HCT116 (cell line): Measurements from ENCODE around the gene DACH2. TPM values are rescaled to one million over a fixed set of nuclear protein-coding genes. Genes with fewer than 3 reads are reported as not detected.

ENCODE experiments used
- ATAC-seq: fragments of 200-7000 bp; cut with Tn5 transposase; 2 replicates; pipeline ENCODE4 v1.9.1; 2020; ENCODE audit warnings: mild to moderate bottlenecking, moderate library complexity
- BruUV-seq: library from RNA; stranded (reverse); fragments of 400-500 nt; replicated peaks from 2 replicates; lab custom pipeline; 2021; lab: Mats Ljungman, UMichigan
- CTCF ChIA-PET: fragments of 300-600 bp; sonication (Branson Sonifier 250); formaldehyde crosslinking; loops from one replicate; lab custom pipeline; 2021; ENCODE audit warnings: antibody characterized with exemption; lab: Charles Lee
- POLR2A ChIA-PET: fragments of 300-600, 350-600 bp; sonication (Branson Sonifier 250); formaldehyde crosslinking; loops from one replicate; lab custom pipeline; 2021; ENCODE audit warnings: antibody characterized with exemption; lab: Charles Lee
- RAD21 ChIA-PET, 2 experiments: fragments of 300-600 bp; sonication (Branson Sonifier 250); formaldehyde crosslinking; loops; one replicate each; lab custom pipeline; 2023; ENCODE audit warnings: low total read pairs in 2 of 2; ENCODE audit not compliant: uncharacterized antibody in 2 of 2, unreplicated experiment in 2 of 2, low non-redundant PET in 1 of 2; lab: Charles Lee
- DNase-seq: peaks from one replicate; pipeline ENCODE4 v3.0.0-alpha.2; 2010; ENCODE audit warnings: low read depth, low spot score
- H2AFZ ChIP-seq: fragments of 200-600 bp; shearing (Covaris generic), sonication (generic); 2 replicates; pipeline ENCODE4 v1.6.1; 2017; ENCODE audit warnings: low read depth, mixed run types, mixed read lengths, antibody characterized with exemption, low read length; ENCODE audit not compliant: poor library complexity, severe bottlenecking
- H3K27ac ChIP-seq: 2 replicates; pipeline ENCODE4 v1.5.1; 2012; ENCODE audit warnings: low read depth, low read length
- H3K27me3 ChIP-seq: fragments of 200-600 bp; sonication (generic); 2 replicates; pipeline ENCODE4 v1.6.1; 2016; ENCODE audit warnings: mixed run types, low read length, mixed read lengths; ENCODE audit not compliant: insufficient read depth
- H3K36me3 ChIP-seq, 2 experiments: fragments of 200-500 bp in 1 of 2; fragments of 200-600 bp in 1 of 2; sonication (Bioruptor generic) in 1 of 2; sonication (generic) in 1 of 2; 2 replicates each; pipeline versions ENCODE4 v1.5.1 to v1.6.1; 2014 to 2016; ENCODE audit warnings: low read length in 2 of 2, inconsistent platforms in 1 of 2, mixed read lengths in 1 of 2, mixed run types in 1 of 2; ENCODE audit not compliant: insufficient read depth in 2 of 2, control insufficient read depth in 1 of 2
- H3K4me1 ChIP-seq, 2 experiments: fragments of 200-600 bp in 1 of 2; sonication (generic) in 1 of 2; 2 replicates each; pipeline versions ENCODE4 v1.5.1 to v1.6.1; 2012 to 2017; ENCODE audit warnings: low read length in 2 of 2, inconsistent platforms in 1 of 2, mild to moderate bottlenecking in 1 of 2, mixed read lengths in 1 of 2, mixed run types in 1 of 2, moderate library complexity in 1 of 2; ENCODE audit not compliant: insufficient read depth in 2 of 2, control insufficient read depth in 1 of 2
- H3K4me2 ChIP-seq: fragments of 200-600 bp; sonication (generic); 2 replicates; pipeline ENCODE4 v1.6.1; 2017; ENCODE audit warnings: mixed run types, low read length, mixed read lengths
- H3K4me3 ChIP-seq, 2 experiments: fragments of 200-600 bp in 1 of 2; sonication (generic) in 1 of 2; replicated peaks in 1 of 2; 2 replicates each; pipeline ENCODE4 v1.5.1; 2011 to 2016; ENCODE audit warnings: low read length in 2 of 2, control low read depth in 1 of 2, low read depth in 1 of 2, mild to moderate bottlenecking in 1 of 2, mixed read lengths in 1 of 2, mixed run types in 1 of 2
- H3K79me2 ChIP-seq: fragments of 200-600 bp; sonication (generic); 2 replicates; pipeline ENCODE4 v1.6.1; 2017; ENCODE audit warnings: mild to moderate bottlenecking, mixed run types, low read length, moderate library complexity, mixed read lengths; ENCODE audit not compliant: insufficient read depth
- H3K9ac ChIP-seq: fragments of 200-600 bp; sonication (generic); 2 replicates; pipeline ENCODE4 v1.6.1; 2016; ENCODE audit warnings: low read length, mixed read lengths
- H3K9me2 ChIP-seq: fragments of 200-600 bp; sonication (generic), shearing (Covaris generic); 2 replicates; pipeline ENCODE4 v1.6.1; 2017; ENCODE audit warnings: mixed run types, mild to moderate bottlenecking, moderate library complexity; ENCODE audit not compliant: insufficient read depth
- H3K9me3 ChIP-seq, 2 experiments: fragments of 200-500 bp in 1 of 2; fragments of 200-600 bp in 1 of 2; sonication (Bioruptor generic) in 1 of 2; sonication (generic) in 1 of 2; 2 replicates each; pipeline ENCODE4 v1.6.1; 2014 to 2017; ENCODE audit warnings: low read length in 2 of 2, mixed read lengths in 2 of 2, inconsistent platforms in 1 of 2, low read depth in 1 of 2, mild to moderate bottlenecking in 1 of 2, mixed run types in 1 of 2, moderate library complexity in 1 of 2; ENCODE audit not compliant: control insufficient read depth in 1 of 2, insufficient read depth in 1 of 2
- H4K20me1 ChIP-seq: fragments of 200-600 bp; sonication (generic), shearing (Covaris generic); 2 replicates; pipeline ENCODE4 v1.6.1; 2017; ENCODE audit warnings: mixed run types, mild to moderate bottlenecking, moderate library complexity; ENCODE audit not compliant: insufficient read depth
- ATF3 ChIP-seq: IDR thresholded peaks from 2 replicates; pipeline ENCODE4 v1.6.1; 2012
- CBX3 ChIP-seq: IDR thresholded peaks from 2 replicates; pipeline ENCODE4 v1.6.1; 2012; ENCODE audit warnings: low read depth
- EGR1 ChIP-seq: IDR thresholded peaks from 2 replicates; pipeline ENCODE4 v1.6.1; 2012; ENCODE audit warnings: low read depth
- EZH2 ChIP-seq: fragments of 200-600 bp; sonication (generic); IDR thresholded peaks from 2 replicates; pipeline ENCODE4 v1.6.1; 2017; ENCODE audit warnings: antibody characterized with exemption, mixed run types
- EZH2phosphoT487 ChIP-seq: fragments of 200-600 bp; IDR thresholded peaks from 2 replicates; pipeline ENCODE4 v1.6.1; 2018; ENCODE audit warnings: antibody characterized with exemption, borderline replicate concordance
- MAX ChIP-seq: IDR thresholded peaks from 2 replicates; pipeline ENCODE4 v1.6.1; 2012
- POLR2AphosphoS5 ChIP-seq: IDR thresholded peaks from 2 replicates; pipeline ENCODE4 v1.6.1; 2011; ENCODE audit warnings: mild to moderate bottlenecking, low read depth, low read length, moderate library complexity
- SP1 ChIP-seq: IDR thresholded peaks from 2 replicates; pipeline ENCODE4 v1.6.1; 2012; ENCODE audit warnings: low read depth
- TCF7L2 ChIP-seq: IDR thresholded peaks from 2 replicates; pipeline ENCODE4 v1.7.0; 2011; ENCODE audit warnings: borderline replicate concordance, inconsistent platforms; ENCODE audit not compliant: insufficient read depth, insufficient read length; ENCODE audit errors: extremely low read depth
- YY1 ChIP-seq: IDR thresholded peaks from 2 replicates; pipeline ENCODE4 v1.6.1; 2011; ENCODE audit warnings: low read length, low read depth, moderate library complexity, mild to moderate bottlenecking; ENCODE audit not compliant: insufficient replicate concordance; ENCODE audit errors: extremely low read depth
- ZBTB33 ChIP-seq: IDR thresholded peaks from 2 replicates; pipeline ENCODE4 v1.6.1; 2011; ENCODE audit warnings: mild to moderate bottlenecking, low read length, moderate library complexity; ENCODE audit not compliant: insufficient replicate concordance; ENCODE audit errors: extremely low read depth
- ZNF274 ChIP-seq: fragments of 200-500 bp; sonication (Bioruptor generic); IDR thresholded peaks from 2 replicates; pipeline ENCODE4 v1.6.1; 2014; ENCODE audit warnings: mild to moderate bottlenecking, low read depth, low read length, inconsistent platforms
- intact Hi-C: fragments of 100-400 bp; cut with micrococcal nuclease; formaldehyde crosslinking; loops from 2 replicates; pipeline ENCODE4 v1.10.0; 2022
- total RNA-seq: library from RNA; stranded (reverse); gene quantifications from one replicate; pipeline ENCODE4 v1.2.1, GENCODE V29; 2021; ENCODE audit not compliant: unreplicated experiment

The DACH2 gene
- total RNA-seq, 1 experiment from 2014 or later = not detected

GRCh38 chrX:86436116-86436515 lies 287.9 kb downstream of the DACH2 start (continued):
- no peak for TF ChIP-seq ZBTB33
- TF ChIP-seq EZH2phosphoT487 = no peak
- no peak for TF ChIP-seq EGR1
- no peak for TF ChIP-seq SP1
- no peak for TF ChIP-seq POLR2AphosphoS5
- TF ChIP-seq MAX = no peak
- no peak for TF ChIP-seq CBX3
- no peak for TF ChIP-seq YY1
- TF ChIP-seq ZNF274 = no peak
- TF ChIP-seq TCF7L2 = no peak
- no peak for TF ChIP-seq ATF3

GRCh38 chrX:86455495-86455894 lies 307.2 kb downstream of the DACH2 start:
- H3K9ac ChIP-seq = no peak overlapping the region
- no peak overlapping the region for H3K4me2 ChIP-seq
- H4K20me1 ChIP-seq = no peaks in the 10 kb centered on the region
- ChIA-PET CTCF (no interaction called here), RAD21 (no interaction called here), POLR2A (no interaction called here)
- BruUV-seq = no TSS peak
- no peak for DNase-seq
- no peaks in the 10 kb centered on the region for H3K79me2 ChIP-seq
- H3K9me2 ChIP-seq = no peaks in the 10 kb centered on the region
- intact Hi-C loops = no loop called here
- TF ChIP-seq EZH2 = no peak
- TF ChIP-seq, all 23 proteins: peak for 0
- Histone ChIP-seq H3K27ac (no peak overlapping the region), H3K4me1 (no peaks in the 10 kb centered on the region), H2AFZ (no peak overlapping the region), H3K27me3 (no peaks in the 10 kb centered on the region), H3K9me3 (no peaks in the 10 kb centered on the region), H3K36me3 (no peaks in the 10 kb centered on the region), H3K4me3 (no peak overlapping the region)
- no peak for ATAC-seq
